Limb (tissue), 2 donors: ENCODE measurements around the gene OPA3.
"Not testable (repeated sequence)": the region's sequence is repeated elsewhere in the genome, so short reads cannot be mapped to it uniquely, and the experiment has no call there.

Experiments
- DNase-seq, 2 donors: peaks; one replicate each; pipeline ENCODE4 v3.0.0-alpha.2; 2016; ENCODE audit errors: extremely low spot score in 2 of 2

The OPA3 gene

DNA sequence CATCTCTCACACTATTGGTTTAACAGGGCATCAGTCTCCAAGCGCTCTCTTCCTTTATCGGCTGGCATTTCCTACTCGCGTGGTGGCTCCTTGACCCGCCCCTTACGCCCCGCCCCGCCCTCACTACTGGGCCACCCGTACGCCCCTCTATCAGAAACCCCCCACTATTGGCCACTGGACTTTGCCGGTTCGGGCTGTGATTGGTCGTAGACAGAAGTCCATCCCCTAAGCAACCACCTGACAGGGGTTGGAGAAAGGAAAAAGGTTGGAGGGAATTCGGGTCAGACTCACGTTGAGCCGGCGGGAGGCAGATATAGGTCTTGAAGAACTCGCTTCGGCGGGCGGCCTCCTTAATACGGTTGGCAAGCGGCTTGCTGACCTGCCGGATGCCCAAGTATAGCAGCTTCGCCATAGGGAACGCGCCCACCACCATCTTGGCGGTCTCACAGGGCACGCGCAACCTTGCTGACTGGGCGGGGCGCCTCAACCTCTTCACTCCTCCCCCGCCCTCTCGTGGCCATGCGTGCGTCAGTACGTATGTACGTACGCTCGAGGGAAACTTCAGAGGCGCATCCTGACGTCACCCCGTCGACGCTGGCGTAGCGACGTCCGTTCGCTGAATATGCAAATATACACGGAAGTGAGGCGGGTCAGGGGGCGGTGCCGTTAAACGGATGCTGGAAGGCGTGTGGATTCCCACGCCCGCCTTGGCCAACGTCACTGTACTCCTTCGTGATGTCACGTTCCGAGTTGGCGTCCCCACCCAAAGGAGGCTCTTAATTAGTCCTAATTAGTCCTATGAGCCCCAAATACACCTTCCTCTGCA lies at the start of gene OPA3:
Gene OPA3 (minus strand): TSS at position 471 of the 826 bp plus-strand sequence. CDS start 38 bp downstream, at position 433.
- peak; percentile 99 to 100 for DNase-seq

- DNase-seq, result peak; percentile 30 to 83
These were observed 48.0 kb upstream of the OPA3 start for GRCh38 chr19:45632468-45633196.

DNA sequence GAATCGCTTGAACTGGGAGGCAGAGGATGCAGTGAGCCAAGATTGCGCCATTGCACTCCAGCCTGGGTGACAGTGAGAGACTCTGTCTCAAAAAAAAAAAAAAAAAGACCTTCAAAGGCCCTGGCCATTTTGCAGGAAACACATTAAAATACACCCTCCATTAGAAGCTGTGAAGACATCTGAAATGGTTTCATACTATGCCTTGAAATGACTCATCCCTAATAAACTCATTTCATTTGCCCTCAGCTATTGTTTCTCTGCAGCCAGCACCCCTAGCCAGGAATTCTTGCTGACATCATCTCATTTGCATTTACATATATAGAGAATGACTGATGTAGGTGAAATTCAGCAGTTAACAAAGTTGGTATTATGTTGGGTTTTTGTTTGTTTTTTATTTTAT lies 45.9 kb upstream of the OPA3 start:
- DNase-seq, result no peak

GRCh38 chr19:45629704-45630103 lies 45.1 kb upstream of the OPA3 start:
- no peak for DNase-seq

GRCh38 chr19:45628219-45628618 lies 43.6 kb upstream of the OPA3 start:
- DNase-seq, result not testable (repeated sequence)

GRCh38 chr19:45623984-45624383 lies 39.4 kb upstream of the OPA3 start:
- no peak for DNase-seq

DNA sequence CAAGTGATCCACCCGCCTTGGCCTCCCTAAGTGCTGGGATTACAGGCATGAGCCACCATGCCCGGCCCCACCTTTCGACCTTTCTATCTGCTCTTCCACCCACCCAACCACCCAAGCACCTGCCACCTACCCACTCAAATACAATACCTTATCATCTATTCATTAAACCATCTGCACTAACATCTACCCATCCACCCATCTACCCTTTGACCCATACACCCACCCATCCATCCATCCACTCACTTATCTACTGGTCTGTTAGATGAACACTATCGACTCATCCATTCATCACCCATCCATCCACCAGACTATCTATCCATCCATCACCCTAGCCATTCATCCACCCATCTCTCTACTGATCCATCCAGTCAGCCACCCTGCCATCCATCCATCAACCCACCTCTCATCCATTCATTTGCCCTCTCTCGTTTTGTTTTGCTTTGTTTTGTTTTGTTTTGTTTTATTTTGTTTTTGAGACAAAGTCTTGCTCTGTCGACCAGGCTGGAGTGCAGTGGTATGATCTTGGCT lies 37.4 kb upstream of the OPA3 start:
- DNase-seq, result no peak

GRCh38 chr19:45621389-45621788 lies 36.8 kb upstream of the OPA3 start:
- no peak for DNase-seq

GRCh38 chr19:45616704-45617017 lies 32.1 kb upstream of the OPA3 start:
- DNase-seq, result peak in 1 of 2 donors; percentile 45

GRCh38 chr19:45615795-45616703 lies 31.4 kb upstream of the OPA3 start:
- peak; percentile 84 to 95 for DNase-seq

- DNase-seq, result not testable (repeated sequence)
These were observed 30.5 kb upstream of the OPA3 start for GRCh38 chr19:45615056-45615455.

- DNase-seq, result no peak
These were observed 29.5 kb upstream of the OPA3 start for GRCh38 chr19:45613926-45614725.

DNA sequence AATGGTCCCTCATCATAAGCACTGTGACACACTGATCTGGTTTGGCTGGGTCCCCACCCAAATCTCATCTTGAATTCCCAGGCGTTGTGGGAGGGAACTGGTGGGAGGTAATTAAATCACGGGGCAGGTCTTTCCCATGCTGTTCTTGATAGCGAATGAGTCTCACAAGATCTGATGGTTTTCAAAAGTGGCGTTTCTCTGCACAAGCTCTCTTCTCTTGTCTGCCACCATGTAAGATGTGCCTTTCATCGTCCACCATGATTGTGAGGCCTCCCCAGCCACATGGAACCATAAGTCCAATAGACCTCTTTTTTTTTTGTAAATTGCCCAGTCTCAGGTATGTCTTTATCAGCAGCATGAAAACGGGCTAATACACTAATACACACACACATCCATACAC lies 24.3 kb upstream of the OPA3 start:
- no peak for DNase-seq

- DNase-seq, result peak; percentile 71 to 88
These were observed 22.7 kb upstream of the OPA3 start for GRCh38 chr19:45607071-45608029.

- no peak for DNase-seq
These were observed 17.1 kb upstream of the OPA3 start, which contains the start of gene GPR4 for GRCh38 chr19:45601524-45602374. Gene GPR4, minus strand, starts transcription at chr19:45602212. Its CDS starts 10,346 bp downstream, at chr19:45591866.

DNA sequence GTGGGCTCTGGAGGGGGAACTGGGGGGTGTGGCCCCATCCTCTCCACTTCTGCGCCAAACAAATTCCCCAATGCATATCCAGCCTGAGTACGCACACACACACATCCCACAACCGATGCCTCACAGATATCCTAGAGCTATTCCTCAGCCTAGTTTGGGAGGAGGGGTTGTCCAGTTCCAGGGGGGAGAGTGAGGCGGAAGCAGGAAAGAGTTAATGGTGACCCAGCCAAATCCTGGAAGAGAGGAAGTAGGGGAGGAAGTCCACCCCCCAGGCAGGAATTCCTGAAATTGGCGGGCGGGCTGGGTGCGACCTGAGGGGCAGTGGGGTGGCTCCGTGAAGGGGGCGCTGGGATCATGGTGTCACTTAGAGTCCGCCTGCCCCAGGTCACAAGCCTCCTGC lies 16.5 kb upstream of the OPA3 start:
- no peak for DNase-seq

GRCh38 chr19:45600340-45600885 lies 15.8 kb upstream of the OPA3 start:
- DNase-seq, result no peak

- no peak for DNase-seq
These were observed 14.7 kb upstream of the OPA3 start for GRCh38 chr19:45599286-45599685.
